Natural killer cell (primary cell): Measurements from ENCODE around the gene CSMD2. TPM values are rescaled to one million over a fixed set of nuclear protein-coding genes. Genes with fewer than 3 reads are reported as not detected.

Experiments
- ATAC-seq, 3 donors: fragments of 150-1000 bp in 2 of 3; fragments of 200-7000 bp in 1 of 3; cut with Tn5 transposase; 1 replicate in 1 of 3; 2 replicates in 2 of 3; pipeline ENCODE4 v1.10.0; 2021; ENCODE audit warnings: mild to moderate bottlenecking in 2 of 3, moderate library complexity in 2 of 3
- DNase-seq, 2 donors: peaks; one replicate each; pipeline versions ENCODE4 v3.0.0 to v3.0.0-alpha.2; 2013 to 2021; ENCODE audit warnings: mixed read lengths in 1 of 2
- H3K27ac ChIP-seq: one replicate; pipeline ENCODE4 v1.5.1; 2013; ENCODE audit warnings: mild to moderate bottlenecking, low read length
- H3K27me3 ChIP-seq: one replicate; pipeline ENCODE4 v1.6.1; 2013; ENCODE audit warnings: low read length; ENCODE audit not compliant: control insufficient read depth, insufficient read depth
- H3K36me3 ChIP-seq: one replicate; pipeline ENCODE4 v1.6.1; 2013; ENCODE audit warnings: low read length; ENCODE audit not compliant: control insufficient read depth, insufficient read depth
- H3K4me1 ChIP-seq: one replicate; pipeline ENCODE4 v1.6.1; 2013; ENCODE audit warnings: low read length; ENCODE audit not compliant: control insufficient read depth, insufficient read depth
- H3K4me3 ChIP-seq: one replicate; pipeline ENCODE4 v1.5.1; 2013; ENCODE audit warnings: low read length
- H3K9me3 ChIP-seq: one replicate; pipeline ENCODE4 v1.6.1; 2013; ENCODE audit warnings: low read length; ENCODE audit not compliant: control insufficient read depth, insufficient read depth
- H3K27ac Mint-ChIP-seq, 2 donors: one replicate each; pipeline ENCODE4 v1.8.0; 2022; ENCODE audit warnings: mild to moderate bottlenecking in 2 of 2, mixed read lengths in 2 of 2, moderate library complexity in 1 of 2
- H3K27me3 Mint-ChIP-seq, 2 donors: one replicate each; pipeline ENCODE4 v1.8.0; 2022; ENCODE audit warnings: low read depth in 2 of 2, mixed read lengths in 2 of 2
- H3K36me3 Mint-ChIP-seq: one replicate; pipeline ENCODE4 v1.8.0; 2022; ENCODE audit warnings: mixed read lengths
- H3K4me1 Mint-ChIP-seq, 2 donors: one replicate each; pipeline ENCODE4 v1.8.0; 2022; ENCODE audit warnings: mixed read lengths in 2 of 2
- H3K4me3 Mint-ChIP-seq: one replicate; pipeline ENCODE4 v1.8.0; 2022; ENCODE audit warnings: mild to moderate bottlenecking, moderate library complexity, mixed read lengths
- H3K9me3 Mint-ChIP-seq, 2 donors: one replicate each; pipeline ENCODE4 v1.8.0; 2022; ENCODE audit warnings: mixed read lengths in 2 of 2
- WGBS: methylation state at CpG from one replicate; pipeline ENCODE4 v1.1.7; 2013; ENCODE audit warnings: missing lambda C conversion rate; ENCODE audit not compliant: insufficient coverage; 5-methylcytosine and 5-hydroxymethylcytosine counted together
- intact Hi-C: fragments of 100-400 bp; cut with micrococcal nuclease; formaldehyde crosslinking; loops from one replicate; pipeline ENCODE4 v1.14.2; 2022
- total RNA-seq, 4 donors: library from RNA; stranded (reverse); fragments of 120-200 nt in 1 of 4; gene quantifications; one replicate each; pipeline versions ENCODE4 v1.2.3 to v1.2.4, GENCODE V29; 2013 to 2022
- TF ChIP-seq, protein P1 (sequence below): fragments of 200-600 bp; IDR thresholded peaks from one replicate; pipeline ENCODE4 v1.8.0; 2022; ENCODE audit warnings: antibody characterized with exemption

Gene CSMD2
- total RNA-seq, 3 donors from 2014 or later (not counting 1 experiment from before 2014, with no cell fraction given): not detected

DNA sequence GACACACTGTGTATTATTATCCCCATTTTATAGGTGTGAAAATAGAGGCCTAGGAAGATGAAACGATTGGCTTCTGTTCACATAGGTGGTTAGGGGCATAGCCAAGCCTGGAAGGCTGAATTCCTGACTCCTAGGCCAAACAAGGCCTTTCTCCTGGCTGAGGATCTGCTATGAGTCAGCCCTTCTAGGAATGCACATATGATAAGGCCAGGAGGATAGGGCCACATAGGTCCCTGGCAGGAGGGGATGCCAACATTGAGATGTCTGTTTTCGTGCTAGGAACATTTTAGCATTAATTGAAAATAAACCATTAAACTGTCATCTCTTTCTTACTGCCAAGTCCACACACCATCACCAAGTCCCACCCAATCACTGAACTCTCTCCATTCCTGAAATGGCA, 9.2 kb downstream of the CSMD2 start:
- Mint-ChIP-seq H3K9me3 (no peaks in the 10 kb centered on the region), H3K36me3 (no peaks in the 10 kb centered on the region), H3K4me3 (no peak overlapping the region), H3K4me1 (no peaks in the 10 kb centered on the region), H3K27ac (no peak overlapping the region), H3K27me3 (peaks cover 17 to 40% of the 10 kb centered on the region in 2 donors)
- DNase-seq (no peak), ATAC-seq (no peak)
- Histone ChIP-seq H3K36me3 (no peaks in the 10 kb centered on the region), H3K9me3 (no peaks in the 10 kb centered on the region), H3K27me3 (no peaks in the 10 kb centered on the region), H3K4me3 (no peak overlapping the region), H3K4me1 (no peaks in the 10 kb centered on the region), H3K27ac (no peak overlapping the region)
- 85% methylated on average over 2 of the region's 2 CpGs for WGBS
- intact Hi-C loops: no loop called here
- TF ChIP-seq, protein P1, sequence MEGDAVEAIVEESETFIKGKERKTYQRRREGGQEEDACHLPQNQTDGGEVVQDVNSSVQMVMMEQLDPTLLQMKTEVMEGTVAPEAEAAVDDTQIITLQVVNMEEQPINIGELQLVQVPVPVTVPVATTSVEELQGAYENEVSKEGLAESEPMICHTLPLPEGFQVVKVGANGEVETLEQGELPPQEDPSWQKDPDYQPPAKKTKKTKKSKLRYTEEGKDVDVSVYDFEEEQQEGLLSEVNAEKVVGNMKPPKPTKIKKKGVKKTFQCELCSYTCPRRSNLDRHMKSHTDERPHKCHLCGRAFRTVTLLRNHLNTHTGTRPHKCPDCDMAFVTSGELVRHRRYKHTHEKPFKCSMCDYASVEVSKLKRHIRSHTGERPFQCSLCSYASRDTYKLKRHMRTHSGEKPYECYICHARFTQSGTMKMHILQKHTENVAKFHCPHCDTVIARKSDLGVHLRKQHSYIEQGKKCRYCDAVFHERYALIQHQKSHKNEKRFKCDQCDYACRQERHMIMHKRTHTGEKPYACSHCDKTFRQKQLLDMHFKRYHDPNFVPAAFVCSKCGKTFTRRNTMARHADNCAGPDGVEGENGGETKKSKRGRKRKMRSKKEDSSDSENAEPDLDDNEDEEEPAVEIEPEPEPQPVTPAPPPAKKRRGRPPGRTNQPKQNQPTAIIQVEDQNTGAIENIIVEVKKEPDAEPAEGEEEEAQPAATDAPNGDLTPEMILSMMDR: no peak

DNA sequence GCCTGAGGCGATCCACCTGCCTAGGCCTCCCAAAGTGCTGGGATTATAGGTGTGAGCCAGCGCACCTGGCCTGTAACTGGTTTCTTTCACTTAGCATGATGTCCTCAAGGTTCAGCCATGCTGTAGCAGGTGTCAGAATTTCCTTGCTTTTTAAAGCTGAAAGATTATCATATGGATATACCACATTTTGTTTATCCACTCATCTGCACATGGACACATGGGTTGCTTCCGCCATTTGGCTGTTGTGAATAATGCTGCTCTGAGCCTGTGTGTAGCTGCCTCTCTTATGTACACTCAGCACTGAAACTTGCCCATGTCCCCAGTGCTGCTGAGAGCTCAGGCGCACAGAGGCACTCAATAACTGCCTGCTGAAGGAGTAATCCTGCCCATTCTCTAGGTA, 11.8 kb downstream of the CSMD2 start:
- Mint-ChIP-seq H3K4me3 (no peak overlapping the region), H3K27ac (no peak overlapping the region), H3K4me1 (no peaks in the 10 kb centered on the region), H3K9me3 (no peaks in the 10 kb centered on the region), H3K27me3 (peaks cover 13 to 15% of the 10 kb centered on the region in 2 donors), H3K36me3 (no peaks in the 10 kb centered on the region)
- H3K36me3 ChIP-seq: no peaks in the 10 kb centered on the region
- no peak overlapping the region for H3K27ac ChIP-seq
- no peaks in the 10 kb centered on the region for H3K4me1 ChIP-seq
- ATAC-seq (no peak), DNase-seq (no peak)
- no peaks in the 10 kb centered on the region for H3K9me3 ChIP-seq
- intact Hi-C loops: no loop called here
- TF ChIP-seq, protein P1: no peak
- H3K27me3 ChIP-seq: no peaks in the 10 kb centered on the region
- WGBS: 89% methylated on average over 4 of the region's 4 CpGs
- H3K4me3 ChIP-seq: no peak overlapping the region

DNA sequence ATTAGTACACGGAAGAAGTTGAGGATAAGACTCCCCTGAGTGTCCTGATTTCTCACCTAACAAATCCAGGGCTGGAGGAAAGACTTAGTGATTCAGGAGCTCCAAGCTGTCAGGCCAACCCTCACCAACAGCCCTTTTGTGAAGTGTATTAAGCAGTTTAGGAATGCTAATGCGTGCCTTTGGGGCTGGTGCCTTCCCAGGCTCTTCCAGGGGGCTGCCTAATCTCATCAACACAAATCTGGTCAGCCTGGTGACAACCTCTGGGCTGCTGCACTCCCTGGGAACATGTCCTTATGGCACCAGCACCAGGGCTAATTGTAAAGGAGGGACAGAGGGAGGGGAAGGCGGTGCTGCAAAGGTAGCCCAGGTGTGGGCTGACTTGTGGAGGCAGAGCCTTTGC, 15.5 kb downstream of the CSMD2 start:
- Histone ChIP-seq H3K27ac (no peak overlapping the region), H3K4me3 (no peak overlapping the region), H3K27me3 (no peaks in the 10 kb centered on the region), H3K4me1 (no peaks in the 10 kb centered on the region), H3K9me3 (no peaks in the 10 kb centered on the region), H3K36me3 (no peaks in the 10 kb centered on the region)
- TF ChIP-seq, protein P1: no peak
- Mint-ChIP-seq H3K4me3 (no peak overlapping the region), H3K27me3 (peaks cover 18 to 20% of the 10 kb centered on the region in 2 donors), H3K27ac (no peak overlapping the region), H3K9me3 (no peaks in the 10 kb centered on the region), H3K4me1 (peaks cover 0 to 5% of the 10 kb centered on the region in 2 donors), H3K36me3 (no peaks in the 10 kb centered on the region)
- ATAC-seq (no peak), DNase-seq (no peak)
- intact Hi-C loops: no loop called here
- WGBS: 46% methylated on average over 3 of the region's 3 CpGs

DNA sequence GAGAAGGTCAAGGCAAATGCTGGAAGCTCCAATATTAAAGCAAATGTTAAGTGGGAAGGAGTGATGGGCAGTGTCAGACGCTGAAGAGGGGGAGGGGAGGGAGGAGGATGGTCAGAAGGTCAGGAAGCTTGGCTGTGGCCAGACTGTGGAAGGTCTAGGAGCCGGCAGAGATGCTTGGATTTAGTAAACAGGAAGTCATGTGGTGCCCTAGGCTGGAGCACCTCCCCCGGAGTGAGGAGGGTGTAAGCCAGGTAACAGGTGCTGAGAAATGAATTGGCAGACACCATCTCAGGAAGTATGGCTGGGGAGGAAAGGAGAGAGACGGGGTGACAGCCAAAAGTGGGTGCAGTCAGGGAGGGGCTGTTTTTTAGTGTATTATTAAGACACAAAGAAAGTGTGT, 17.7 kb downstream of the CSMD2 start:
- Histone ChIP-seq H3K4me1 (no peaks in the 10 kb centered on the region), H3K36me3 (no peaks in the 10 kb centered on the region), H3K27ac (no peak overlapping the region), H3K9me3 (no peaks in the 10 kb centered on the region), H3K27me3 (no peaks in the 10 kb centered on the region), H3K4me3 (no peak overlapping the region)
- DNase-seq (no peak), ATAC-seq (no peak)
- intact Hi-C loops: no loop called here
- Mint-ChIP-seq H3K4me3 (no peak overlapping the region), H3K4me1 (peaks cover 0 to 5% of the 10 kb centered on the region in 2 donors), H3K27me3 (peaks cover 7 to 16% of the 10 kb centered on the region in 2 donors), H3K36me3 (no peaks in the 10 kb centered on the region), H3K27ac (no peak overlapping the region), H3K9me3 (no peaks in the 10 kb centered on the region)
- TF ChIP-seq, protein P1: no peak
- WGBS: 12% methylated on average over 4 of the region's 4 CpGs
